Measurements from ENCODE around the gene FBXO47.

DNA sequence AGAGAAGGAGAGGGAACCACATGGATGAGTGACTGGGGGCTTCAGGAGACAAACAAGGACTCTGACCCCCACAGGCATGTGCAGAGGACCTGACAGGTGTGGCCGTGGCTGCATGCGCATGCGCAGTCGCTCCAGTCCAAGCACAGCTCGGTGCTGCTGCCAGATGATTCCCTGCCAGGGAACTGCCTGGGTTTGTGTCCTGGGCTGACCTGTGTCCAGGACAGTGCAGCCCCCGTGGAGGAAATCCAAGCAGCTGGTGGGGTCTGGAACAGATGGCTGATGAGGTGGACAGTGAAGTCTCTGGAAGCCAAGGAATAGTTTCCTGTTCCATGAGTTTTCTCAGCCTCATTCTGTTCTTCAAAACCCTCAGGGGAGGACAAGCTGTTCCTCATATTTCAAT is 70.0 kb downstream of the FBXO47 start:
- TF ChIP-seq CTCF (conservative IDR thresholded peaks at IDR 0.05) (no peak), ZFX (IDR thresholded peaks at IDR 0.05) (no peak)
